ENCODE measurements around the gene LPGAT1. TPM values are rescaled to one million over a fixed set of nuclear protein-coding genes. Genes with fewer than 3 reads are reported as not detected.

LPGAT1 gene
- polyA plus RNA-seq, 1 experiment, result 16.5 TPM

GRCh38 chr1:211705467-211706091 lies 125.0 kb downstream of the LPGAT1 start:
- no peak overlapping the region for H3K27ac ChIP-seq (ENCODE audit: low read depth, low read length)
- ChIA-PET CTCF (interaction anchor here (1.9 kb wide), 1 partner anchor 330 kb away, joined by 6 read pairs; the partner anchor contains the start of genes DTL and INTS7), POLR2A (no interaction called here)
- no peaks in the 10 kb centered on the region for H3K9me3 ChIP-seq (ENCODE audit: control insufficient read depth, insufficient read depth, low read length)
- no peak for DNase-seq (ENCODE audit: low read depth, low spot score)
- no peak for TF ChIP-seq CTCF (IDR thresholded peaks at IDR 0.05; ENCODE audit: low read depth, low read length)
- peaks cover 17% of the 10 kb centered on the region for H3K27me3 ChIP-seq (ENCODE audit: control insufficient read depth, insufficient read depth, low read length)
- H3K4me3 ChIP-seq (ENCODE audit: low read depth, low read length), result no peak overlapping the region

GRCh38 chr1:211704543-211704942 lies 126.0 kb downstream of the LPGAT1 start:
- no peaks in the 10 kb centered on the region for H3K9me3 ChIP-seq (ENCODE audit: control insufficient read depth, insufficient read depth, low read length)
- peaks cover 18% of the 10 kb centered on the region for H3K27me3 ChIP-seq (ENCODE audit: control insufficient read depth, insufficient read depth, low read length)
- TF ChIP-seq CTCF (IDR thresholded peaks at IDR 0.05; ENCODE audit: low read depth, low read length), result no peak
- DNase-seq (ENCODE audit: low read depth, low spot score), result no peak
- CTCF ChIA-PET, result interaction anchor here (0.6 to 1.9 kb wide), 2 partner anchors 24 to 331 kb away, joined by 3 to 6 read pairs; partner anchors contain the start of genes DTL and INTS7
- H3K4me3 ChIP-seq (ENCODE audit: low read depth, low read length), result no peak overlapping the region
- POLR2A ChIA-PET, result no interaction called here
- H3K27ac ChIP-seq (ENCODE audit: low read depth, low read length), result no peak overlapping the region

- Histone ChIP-seq H3K4me3 (ENCODE audit: low read depth, low read length) (no peak overlapping the region), H3K9me3 (ENCODE audit: control insufficient read depth, insufficient read depth, low read length) (no peaks in the 10 kb centered on the region), H3K27ac (ENCODE audit: low read depth, low read length) (no peak overlapping the region), H3K27me3 (ENCODE audit: control insufficient read depth, insufficient read depth, low read length) (peaks cover 23% of the 10 kb centered on the region)
- ChIA-PET POLR2A (no interaction called here), CTCF (interaction anchor here (0.7 kb wide), 1 partner anchor 180 kb away, joined by 3 read pairs; no protein-coding TSS in a partner anchor)
- no peak for TF ChIP-seq CTCF (IDR thresholded peaks at IDR 0.05; ENCODE audit: low read depth, low read length)
- DNase-seq (ENCODE audit: low read depth, low spot score), result no peak
Observed at GRCh38 chr1:211703812-211704537, 126.6 kb downstream of the LPGAT1 start.

- POLR2A ChIA-PET, result no interaction called here
- CTCF ChIA-PET, result interaction anchor here (0.9 to 1.4 kb wide), 2 partner anchors 21 to 333 kb away, joined by 5 to 6 read pairs; partner anchors contain the start of gene INTS7
- TF ChIP-seq CTCF (IDR thresholded peaks at IDR 0.05; ENCODE audit: low read depth, low read length), result no peak
Observed at GRCh38 chr1:211701733-211702132, 128.8 kb downstream of the LPGAT1 start.

GRCh38 chr1:211699059-211699458 lies 131.5 kb downstream of the LPGAT1 start:
- no peak overlapping the region for H3K4me3 ChIP-seq (ENCODE audit: low read depth, low read length)
- TF ChIP-seq CTCF (IDR thresholded peaks at IDR 0.05; ENCODE audit: low read depth, low read length), result no peak
- H3K9me3 ChIP-seq (ENCODE audit: control insufficient read depth, insufficient read depth, low read length), result no peaks in the 10 kb centered on the region; the same call in 1 of the 2 replicates
- H3K27me3 ChIP-seq (ENCODE audit: control insufficient read depth, insufficient read depth, low read length), result peaks cover 30% of the 10 kb centered on the region
- ChIA-PET CTCF (interaction anchor here (0.6 to 6.2 kb wide), 46 partner anchors 9 to 757 kb away, joined by 3 to 98 read pairs (median 7); partner anchors contain the start of genes DTL and INTS7), POLR2A (interaction anchor here (0.9 kb wide), 1 partner anchor 11 kb away, joined by 4 read pairs; no protein-coding TSS in a partner anchor)
- no peak for DNase-seq (ENCODE audit: low read depth, low spot score)
- H3K27ac ChIP-seq (ENCODE audit: low read depth, low read length), result no peak overlapping the region

More at GRCh38 chr1:211701733-211702132, 128.8 kb downstream of the LPGAT1 start:
- Histone ChIP-seq H3K4me3 (ENCODE audit: low read depth, low read length) (no peak overlapping the region), H3K9me3 (ENCODE audit: control insufficient read depth, insufficient read depth, low read length) (no peaks in the 10 kb centered on the region), H3K27me3 (ENCODE audit: control insufficient read depth, insufficient read depth, low read length) (peaks cover 25% of the 10 kb centered on the region), H3K27ac (ENCODE audit: low read depth, low read length) (no peak overlapping the region)
- DNase-seq (ENCODE audit: low read depth, low spot score), result no peak
